Measurements from ENCODE around the gene SYN1. TPM values are rescaled to one million over a fixed set of nuclear protein-coding genes. Genes with fewer than 3 reads are reported as not detected.
"Not testable (repeated sequence)": the region's sequence is repeated elsewhere in the genome, so short reads cannot be mapped to it uniquely, and the experiment has no call there.

Gene SYN1
- total RNA-seq, result 1 to 10 TPM in 1 of 5 donors, not detected in 4; 1.5 TPM
- 1 to 10 TPM in 1 of 3 donors, under 1 TPM in 1, not detected in 1; 0.45 to 1.7 TPM for polyA plus RNA-seq
- long read RNA-seq, donor 1, partial matches to known transcripts, result 189 of 195 reads
- long read RNA-seq, donor 1, other reads (novel, unspliced or antisense), result 6 of 195 reads
- long read RNA-seq, donor 2, partial matches to known transcripts, result 71 of 278 reads
- long read RNA-seq, donor 2, other reads (novel, unspliced or antisense), result 207 of 278 reads
- long read RNA-seq, donor 3, partial matches to known transcripts, result 138 of 138 reads
- long read RNA-seq, donor 3, other reads (novel, unspliced or antisense), result 0 of 138 reads
- long read RNA-seq, donor 4, result 0 reads
- long read RNA-seq, donor 5, partial matches to known transcripts, result 96 of 213 reads
- long read RNA-seq, donor 5, other reads (novel, unspliced or antisense), result 117 of 213 reads
- long read RNA-seq, donor 6, partial matches to known transcripts, result 519 of 532 reads
- long read RNA-seq, donor 6, other reads (novel, unspliced or antisense), result 13 of 532 reads
- long read RNA-seq, donor 7, partial matches to known transcripts, result 309 of 309 reads
- long read RNA-seq, donor 7, other reads (novel, unspliced or antisense), result 0 of 309 reads
- long read RNA-seq, donor 8, partial matches to known transcripts, result 182 of 182 reads
- long read RNA-seq, donor 8, other reads (novel, unspliced or antisense), result 0 of 182 reads
- long read RNA-seq, donor 9, partial matches to known transcripts, result 233 of 233 reads
- long read RNA-seq, donor 9, other reads (novel, unspliced or antisense), result 0 of 233 reads
- long read RNA-seq, donor 10, partial matches to known transcripts, result 91 of 91 reads
- long read RNA-seq, donor 10, other reads (novel, unspliced or antisense), result 0 of 91 reads

DNA sequence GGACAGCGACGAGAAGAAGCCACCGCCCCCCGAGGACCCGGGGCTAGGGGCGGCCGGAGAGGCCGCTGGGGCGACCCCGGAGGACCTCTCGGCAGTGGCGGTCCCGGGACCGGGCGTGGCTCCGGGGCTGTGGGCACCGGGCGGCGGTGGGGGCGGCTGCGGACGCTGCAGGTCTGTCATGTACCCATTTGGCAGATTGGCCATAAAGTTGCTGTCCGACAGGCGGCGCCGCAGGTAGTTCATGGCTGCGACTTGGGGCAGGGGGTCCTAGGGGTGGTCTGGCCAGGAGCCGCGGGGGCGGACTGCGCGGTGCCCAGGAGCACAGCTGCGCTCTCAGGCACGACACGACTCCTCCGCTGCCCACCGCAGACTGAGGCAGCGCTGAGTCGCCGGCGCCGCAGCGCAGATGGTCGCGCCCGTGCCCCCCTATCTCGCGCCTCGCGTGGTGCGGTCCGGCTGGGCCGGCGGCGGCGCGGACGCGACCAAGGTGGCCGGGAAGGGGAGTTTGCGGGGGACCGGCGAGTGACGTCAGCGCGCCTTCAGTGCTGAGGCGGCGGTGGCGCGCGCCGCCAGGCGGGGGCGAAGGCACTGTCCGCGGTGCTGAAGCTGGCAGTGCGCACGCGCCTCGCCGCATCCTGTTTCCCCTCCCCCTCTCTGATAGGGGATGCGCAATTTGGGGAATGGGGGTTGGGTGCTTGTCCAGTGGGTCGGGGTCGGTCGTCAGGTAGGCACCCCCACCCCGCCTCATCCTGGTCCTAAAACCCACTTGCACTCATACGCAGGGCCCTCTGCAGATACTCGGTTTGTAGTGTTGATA lies at the start of gene SYN1:
Gene SYN1, minus strand, starts transcription at position 372 of the 817 bp plus-strand sequence. Its CDS starts 129 bp downstream, at position 243.
- Histone ChIP-seq H3K9me3 (no peaks in the 10 kb centered on the region), H3K36me3 (no peaks in the 10 kb centered on the region), H3K4me1 (peaks cover 0 to 14% (median 12%) of the 10 kb centered on the region in 4 donors), H3K27ac (peak within 1 kb of the TSS in 1 of 5 donors; percentile 1), H3K27me3 (peaks cover 0 to 22% (median 12%) of the 10 kb centered on the region in 3 donors), H3K4me3 (peak within 1 kb of the TSS; percentile 28 to 43 (median 34))
- TF ChIP-seq EP300 (IDR thresholded peaks at IDR 0.05) (no peak), POLR2A (IDR thresholded peaks at IDR 0.05) (no peak), POLR2AphosphoS5 (IDR thresholded peaks at IDR 0.05) (peak in 1 of 3 donors; percentile 58)
- TF ChIP-seq, protein P1, sequence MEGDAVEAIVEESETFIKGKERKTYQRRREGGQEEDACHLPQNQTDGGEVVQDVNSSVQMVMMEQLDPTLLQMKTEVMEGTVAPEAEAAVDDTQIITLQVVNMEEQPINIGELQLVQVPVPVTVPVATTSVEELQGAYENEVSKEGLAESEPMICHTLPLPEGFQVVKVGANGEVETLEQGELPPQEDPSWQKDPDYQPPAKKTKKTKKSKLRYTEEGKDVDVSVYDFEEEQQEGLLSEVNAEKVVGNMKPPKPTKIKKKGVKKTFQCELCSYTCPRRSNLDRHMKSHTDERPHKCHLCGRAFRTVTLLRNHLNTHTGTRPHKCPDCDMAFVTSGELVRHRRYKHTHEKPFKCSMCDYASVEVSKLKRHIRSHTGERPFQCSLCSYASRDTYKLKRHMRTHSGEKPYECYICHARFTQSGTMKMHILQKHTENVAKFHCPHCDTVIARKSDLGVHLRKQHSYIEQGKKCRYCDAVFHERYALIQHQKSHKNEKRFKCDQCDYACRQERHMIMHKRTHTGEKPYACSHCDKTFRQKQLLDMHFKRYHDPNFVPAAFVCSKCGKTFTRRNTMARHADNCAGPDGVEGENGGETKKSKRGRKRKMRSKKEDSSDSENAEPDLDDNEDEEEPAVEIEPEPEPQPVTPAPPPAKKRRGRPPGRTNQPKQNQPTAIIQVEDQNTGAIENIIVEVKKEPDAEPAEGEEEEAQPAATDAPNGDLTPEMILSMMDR (IDR thresholded peaks at IDR 0.05), result peak in 3 of 7 experiments; percentile 18 to 26 (median 22)
- intact Hi-C loops (cut with DNase I; ENCODE audit: low total_unique reads), result no loop called here
- peak; percentile 76 to 95 for DNase-seq
- 3 to 60% (median 6%) methylated on average over 26 to 76 of the region's 88 CpGs for WGBS, 5 donors

DNA sequence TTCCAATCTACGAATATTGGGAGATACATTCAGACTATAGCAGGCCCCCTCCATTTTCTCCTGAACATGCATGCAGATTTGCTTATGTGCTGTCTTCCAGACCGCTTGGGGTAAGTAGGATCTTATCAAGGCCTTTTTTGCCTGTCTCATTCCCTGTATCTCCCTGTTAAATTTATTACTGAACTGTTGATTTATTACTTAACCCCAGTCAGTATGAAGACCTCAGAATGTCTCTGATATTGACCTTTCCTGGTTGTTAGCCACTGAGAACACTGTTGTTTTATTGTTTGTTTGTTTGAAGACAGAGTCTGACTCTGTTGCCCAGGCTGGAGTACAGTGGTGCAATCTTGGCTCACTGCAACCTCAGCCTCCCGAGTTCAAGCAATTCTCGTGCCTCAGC lies 46.1 kb upstream of the SYN1 start:
- H3K36me3 ChIP-seq; H3K27me3 ChIP-seq; intact Hi-C loops (cut with DNase I; ENCODE audit: low total_unique reads); DNase-seq; H3K27ac ChIP-seq; H3K4me3 ChIP-seq; H3K9me3 ChIP-seq; H3K4me1 ChIP-seq: not testable (repeated sequence)
- WGBS, 5 donors, result 67 to 94% (median 87%) methylated on average over 4 of the region's 4 CpGs

DNA sequence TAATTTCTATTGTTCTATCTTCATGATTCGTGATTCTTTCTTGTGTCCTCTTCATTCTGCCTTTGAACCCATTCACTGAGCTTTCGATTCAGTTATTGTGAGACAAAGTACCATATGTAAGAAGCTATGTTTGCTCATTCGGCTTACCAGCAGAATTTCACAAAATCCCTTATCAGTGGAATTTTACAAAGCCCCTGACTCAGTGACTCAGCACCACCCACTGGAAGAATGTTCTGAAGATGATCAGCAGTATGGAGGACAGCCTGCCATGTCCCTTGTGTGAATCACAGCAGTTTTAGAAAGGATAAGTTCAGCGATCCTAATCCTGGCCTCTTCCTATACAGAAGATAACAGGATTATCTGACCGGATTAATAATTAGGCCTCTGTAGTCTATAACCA lies 45.1 kb upstream of the SYN1 start:
- Histone ChIP-seq H3K4me3 (no peak overlapping the region), H3K4me1 (no peaks in the 10 kb centered on the region), H3K9me3 (no peaks in the 10 kb centered on the region), H3K36me3 (no peaks in the 10 kb centered on the region), H3K27ac (no peak overlapping the region), H3K27me3 (no peaks in the 10 kb centered on the region)
- DNase-seq, result no peak
- WGBS, 5 donors, result 74 to 82% (median 80%) methylated on average over 5 of the region's 5 CpGs
- TF ChIP-seq, protein P1 (IDR thresholded peaks at IDR 0.05), result no peak
- TF ChIP-seq POLR2A (IDR thresholded peaks at IDR 0.05) (no peak), EP300 (IDR thresholded peaks at IDR 0.05) (no peak), POLR2AphosphoS5 (IDR thresholded peaks at IDR 0.05) (no peak)
- intact Hi-C loops (cut with DNase I; ENCODE audit: low total_unique reads), result no loop called here

DNA sequence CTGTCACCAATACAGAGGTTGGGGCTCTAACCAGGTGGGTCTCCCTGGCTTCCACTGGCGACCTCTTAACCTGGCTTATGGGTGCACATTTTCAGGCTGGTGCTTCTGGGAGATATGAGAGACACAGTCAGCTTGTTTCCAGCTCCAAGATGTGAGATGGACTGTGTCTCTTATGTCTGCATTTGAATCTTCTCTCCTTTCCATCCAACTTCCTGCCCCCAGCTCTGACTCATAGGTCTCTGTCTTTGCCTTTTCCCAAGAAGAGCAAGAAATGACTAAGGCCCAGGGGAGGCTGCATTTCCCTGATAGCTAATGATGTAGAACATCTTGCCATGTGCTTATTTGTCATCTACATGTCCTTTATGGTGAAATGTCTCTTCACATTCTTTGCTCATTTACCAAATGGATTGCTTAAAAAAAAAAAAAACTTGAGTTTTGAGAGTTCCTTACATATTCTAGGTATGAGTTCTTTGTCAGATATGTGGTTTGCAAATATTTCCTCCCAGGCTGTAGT lies 42.5 kb upstream of the SYN1 start:
- no peak overlapping the region for H3K4me3 ChIP-seq
- H3K27me3 ChIP-seq, result no peaks in the 10 kb centered on the region
- intact Hi-C loops (cut with DNase I; ENCODE audit: low total_unique reads), result no loop called here
- WGBS, 5 donors, result 17 to 92% (median 86%) methylated on average over 1 of the region's 1 CpG
- TF ChIP-seq, protein P1 (IDR thresholded peaks at IDR 0.05), result no peak
- peak in 1 of 3 donors; percentile 10 for TF ChIP-seq POLR2AphosphoS5 (IDR thresholded peaks at IDR 0.05)
- peaks cover 0 to 8% (median 0%) of the 10 kb centered on the region in 4 donors for H3K4me1 ChIP-seq
- peaks cover 0 to 4% (median 3%) of the 10 kb centered on the region in 4 donors for H3K36me3 ChIP-seq
- DNase-seq, result no peak
- H3K9me3 ChIP-seq, result no peaks in the 10 kb centered on the region
- peak overlapping the region in 1 of 5 donors; percentile 46 for H3K27ac ChIP-seq
